Uterus (tissue), 2 donors: Measurements from ENCODE around the gene IFIT1B.

ENCODE experiments used
- CTCF ChIP-seq, 4 experiments: fragments of 200-600 bp in 2 of 4; fragments of 450-650 bp in 2 of 4; sonication (generic) in 2 of 4; IDR thresholded peaks; one replicate each; pipeline ENCODE4 v1.5.1; 2016 to 2019; ENCODE audit warnings: antibody characterized with exemption in 4 of 4, mild to moderate bottlenecking in 2 of 4, moderate library complexity in 1 of 4
- POLR2A ChIP-seq, 2 donors: fragments of 450-650 bp; IDR thresholded peaks; one replicate each; pipeline ENCODE4 v1.6.1; 2016; ENCODE audit warnings: antibody characterized with exemption in 2 of 2, mild to moderate bottlenecking in 1 of 2, moderate library complexity in 1 of 2

DNA sequence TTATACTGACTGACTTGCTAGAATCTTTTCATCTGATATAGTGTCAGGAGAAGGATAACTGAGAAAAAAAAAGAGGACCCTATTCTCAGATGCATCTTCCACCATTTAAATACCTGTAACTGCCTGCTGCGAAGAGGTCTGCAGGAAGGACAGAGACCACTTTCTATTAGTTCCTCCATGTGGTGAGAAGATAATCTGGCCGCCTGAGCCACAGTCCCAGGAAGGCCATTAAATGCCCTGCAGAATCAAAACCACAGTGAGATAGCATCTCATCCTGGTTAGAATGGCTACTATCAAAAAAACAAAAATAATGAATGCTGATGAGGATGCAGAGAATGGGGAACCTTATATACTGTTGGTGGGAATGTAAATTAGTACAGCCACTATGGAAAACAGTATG is 19.9 kb upstream of the IFIT1B start:
- TF ChIP-seq CTCF (IDR thresholded peaks at IDR 0.05) (no peak), POLR2A (IDR thresholded peaks at IDR 0.05) (no peak)
